Breast epithelium (tissue), 4 donors: ENCODE data around the gene AR. TPM values are rescaled to one million over a fixed set of nuclear protein-coding genes. Genes with fewer than 3 reads are reported as not detected.

ENCODE experiments used
- DNase-seq, 2 donors: peaks; one replicate each; pipeline ENCODE4 v3.0.0-alpha.2; 2019; ENCODE audit warnings: low spot score in 2 of 2
- H3K27ac ChIP-seq, 2 donors: fragments of 200-600 bp; sonication (generic) in 1 of 2; one replicate each; pipeline ENCODE4 v1.5.1; 2016 to 2019; ENCODE audit warnings: mild to moderate bottlenecking in 1 of 2
- H3K27me3 ChIP-seq, 2 donors: fragments of 200-600 bp; sonication (generic) in 1 of 2; one replicate each; pipeline versions ENCODE4 v1.5.1 to v1.6.0; 2017 to 2019; ENCODE audit warnings: control low read depth in 1 of 2, mild to moderate bottlenecking in 1 of 2
- H3K36me3 ChIP-seq: fragments of 200-600 bp; one replicate; pipeline ENCODE4 v1.5.1; 2019
- H3K4me1 ChIP-seq, 2 donors: fragments of 200-600 bp; sonication (generic); one replicate each; pipeline ENCODE4 v1.5.1; 2016 to 2019; ENCODE audit warnings: control low read depth in 1 of 2
- H3K4me3 ChIP-seq, 3 donors: fragments of 200-600 bp; sonication (generic); 1 replicate in 2 of 3; 2 replicates in 1 of 3; pipeline ENCODE4 v1.5.1; 2016 to 2019; ENCODE audit warnings: mild to moderate bottlenecking in 3 of 3, moderate library complexity in 2 of 3
- H3K9me3 ChIP-seq, 2 donors: fragments of 200-600 bp; sonication (generic) in 1 of 2; one replicate each; pipeline ENCODE4 v1.5.1; 2016 to 2019; ENCODE audit warnings: control low read depth in 1 of 2
- CTCF ChIP-seq, 3 donors: fragments of 450-650 bp; IDR thresholded peaks; one replicate each; pipeline ENCODE4 v1.5.1; 2016 to 2017; ENCODE audit warnings: antibody characterized with exemption in 3 of 3, mild to moderate bottlenecking in 3 of 3, moderate library complexity in 3 of 3
- POLR2A ChIP-seq: fragments of 450-650 bp; IDR thresholded peaks from one replicate; pipeline ENCODE4 v1.6.1; 2016; ENCODE audit warnings: antibody characterized with exemption, mild to moderate bottlenecking, moderate library complexity
- POLR2AphosphoS5 ChIP-seq, 3 donors: sonication (generic); formaldehyde crosslinking; IDR thresholded peaks; one replicate each; pipeline ENCODE4 v1.6.1; 2017; ENCODE audit warnings: antibody characterized with exemption in 3 of 3
- intact Hi-C: fragments of 100-400 bp; cut with DNase I; formaldehyde crosslinking; loops from one replicate; pipeline ENCODE4 v1.15.1; 2023; ENCODE audit warnings: low total_unique reads
- total RNA-seq, 3 donors: library from RNA; depleted of rRNA; stranded (reverse); fragments of >200 nt; gene quantifications; one replicate each; pipeline ENCODE4 v1.1.0, GENCODE V29; 2016

AR gene
- total RNA-seq, 3 donors from 2014 or later: 29.1 to 51.8 (median 35.7) TPM

GRCh38 chrX:67601771-67602170 is 58.0 kb downstream of the AR start:
- peaks cover 0 to 21% of the 10 kb centered on the region in 2 donors for H3K27me3 ChIP-seq
- intact Hi-C loops: no loop called here
- no peaks in the 10 kb centered on the region for H3K9me3 ChIP-seq
- no peaks in the 10 kb centered on the region for H3K4me1 ChIP-seq
- no peak overlapping the region for H3K4me3 ChIP-seq
- H3K27ac ChIP-seq: no peak overlapping the region
- TF ChIP-seq CTCF (IDR thresholded peaks at IDR 0.05) (no peak), POLR2AphosphoS5 (IDR thresholded peaks at IDR 0.05) (no peak), POLR2A (no peak)
- no peaks in the 10 kb centered on the region for H3K36me3 ChIP-seq
- no peak for DNase-seq

GRCh38 chrX:67604979-67605703 is 61.3 kb downstream of the AR start:
- H3K9me3 ChIP-seq: no peaks in the 10 kb centered on the region
- H3K4me3 ChIP-seq: no peak overlapping the region
- TF ChIP-seq CTCF (IDR thresholded peaks at IDR 0.05): no peak
- no peak for TF ChIP-seq POLR2A
- TF ChIP-seq POLR2AphosphoS5 (IDR thresholded peaks at IDR 0.05): no peak
- no peak overlapping the region for H3K27ac ChIP-seq
- H3K27me3 ChIP-seq: peaks cover 0 to 8% of the 10 kb centered on the region in 2 donors
- no peak for DNase-seq
- intact Hi-C loops: loop anchor here (2.0 kb wide), 1 partner anchor 50 kb away; no protein-coding TSS in a partner anchor
- no peaks in the 10 kb centered on the region for H3K4me1 ChIP-seq
- no peaks in the 10 kb centered on the region for H3K36me3 ChIP-seq

- Histone ChIP-seq H3K36me3 (no peaks in the 10 kb centered on the region), H3K27ac (no peak overlapping the region), H3K27me3 (peaks cover 0 to 3% of the 10 kb centered on the region in 2 donors), H3K4me3 (no peak overlapping the region), H3K9me3 (no peaks in the 10 kb centered on the region), H3K4me1 (no peaks in the 10 kb centered on the region)
- no peak for TF ChIP-seq CTCF (IDR thresholded peaks at IDR 0.05)
- no peak for TF ChIP-seq POLR2AphosphoS5 (IDR thresholded peaks at IDR 0.05)
- no peak for TF ChIP-seq POLR2A
- no peak for DNase-seq
- intact Hi-C loops: no loop called here
Measured at GRCh38 chrX:67607466-67607865, 63.6 kb downstream of the AR start.

- no peaks in the 10 kb centered on the region for H3K36me3 ChIP-seq
- no peak overlapping the region for H3K4me3 ChIP-seq
- TF ChIP-seq POLR2AphosphoS5 (IDR thresholded peaks at IDR 0.05) (no peak), CTCF (IDR thresholded peaks at IDR 0.05) (no peak)
- H3K9me3 ChIP-seq: peaks cover 7 to 21% of the 10 kb centered on the region in 2 donors
- H3K27ac ChIP-seq: no peak overlapping the region
- peaks cover 0 to 7% of the 10 kb centered on the region in 2 donors for H3K27me3 ChIP-seq
- intact Hi-C loops: loop anchor here (10.0 kb wide), 1 partner anchor 1155 kb away; no protein-coding TSS in a partner anchor
- H3K4me1 ChIP-seq: no peaks in the 10 kb centered on the region
- no peak for DNase-seq
Measured at GRCh38 chrX:67610282-67610681, 66.5 kb downstream of the AR start.

GRCh38 chrX:67612231-67612630 is 68.4 kb downstream of the AR start:
- TF ChIP-seq CTCF (IDR thresholded peaks at IDR 0.05) (no peak), POLR2AphosphoS5 (IDR thresholded peaks at IDR 0.05) (no peak), POLR2A (no peak)
- intact Hi-C loops: loop anchor here (10.0 kb wide), 1 partner anchor 1157 kb away; no protein-coding TSS in a partner anchor

More at GRCh38 chrX:67612231-67612630, 68.4 kb downstream of the AR start:
- H3K36me3 ChIP-seq: no peaks in the 10 kb centered on the region
- H3K27ac ChIP-seq: no peak overlapping the region
- DNase-seq: no peak
- peaks cover 0 to 7% of the 10 kb centered on the region in 2 donors for H3K27me3 ChIP-seq
- H3K9me3 ChIP-seq: peaks cover 7 to 28% of the 10 kb centered on the region in 2 donors
- no peak overlapping the region for H3K4me3 ChIP-seq
- no peaks in the 10 kb centered on the region for H3K4me1 ChIP-seq
